PFSK-1 (cell line): ENCODE data around the gene SLC17A5.

ENCODE experiments used
- FOXP2 ChIP-seq: optimal IDR thresholded peaks from 2 replicates; pipeline ENCODE3; 2011; ENCODE audit warnings: borderline replicate concordance, control low read depth, inconsistent platforms; ENCODE audit not compliant: insufficient read depth; ENCODE audit errors: extremely low read length, extremely low read depth
- POLR2AphosphoS5 ChIP-seq: IDR thresholded peaks from 2 replicates; pipeline ENCODE4 v1.6.1; 2012; ENCODE audit warnings: low read depth, mild to moderate bottlenecking, control low read depth, low read length, moderate library complexity
- SIN3A ChIP-seq: IDR thresholded peaks from 2 replicates; pipeline ENCODE4 v1.6.1; 2012; ENCODE audit warnings: mild to moderate bottlenecking, low read length, moderate library complexity, borderline replicate concordance; ENCODE audit not compliant: insufficient read depth
- TAF1 ChIP-seq: IDR thresholded peaks from 2 replicates; pipeline ENCODE4 v1.6.1; 2012; ENCODE audit warnings: low read length, control low read depth, borderline replicate concordance; ENCODE audit not compliant: insufficient read depth
- TF ChIP-seq, protein P1 (sequence below), 2 experiments: IDR thresholded peaks; 2 replicates each; pipeline versions ENCODE4 v1.6.1 to v1.8.0; 2011 to 2012; ENCODE audit warnings: low read depth in 2 of 2, low read length in 2 of 2, control low read depth in 1 of 2, inconsistent platforms in 1 of 2, mild to moderate bottlenecking in 1 of 2, moderate library complexity in 1 of 2; ENCODE audit not compliant: insufficient read depth in 1 of 2

Gene SLC17A5

DNA sequence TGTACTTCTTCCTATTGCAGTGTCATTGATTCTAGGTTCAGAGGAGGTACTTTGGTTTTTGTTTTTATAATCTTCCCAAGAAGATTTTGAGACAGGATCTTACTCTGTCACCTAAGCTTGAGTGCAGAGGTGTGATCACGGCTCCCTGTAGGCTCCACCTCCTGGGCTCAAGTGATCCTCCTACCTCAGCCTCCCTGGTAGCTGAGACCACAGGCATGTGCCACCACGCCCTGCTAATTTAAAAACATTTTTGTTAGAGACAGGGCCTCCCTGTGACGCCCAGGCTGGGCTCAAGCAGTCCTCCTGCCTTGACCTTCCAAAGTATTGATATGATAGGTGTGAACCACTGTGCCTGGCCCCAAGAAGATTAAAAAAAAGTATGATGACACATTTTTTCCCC is 3.4 kb upstream of the SLC17A5 start:
- TF ChIP-seq POLR2AphosphoS5 (no peak), SIN3A (no peak), TAF1 (no peak), FOXP2 (no peak)
- TF ChIP-seq, protein P1, sequence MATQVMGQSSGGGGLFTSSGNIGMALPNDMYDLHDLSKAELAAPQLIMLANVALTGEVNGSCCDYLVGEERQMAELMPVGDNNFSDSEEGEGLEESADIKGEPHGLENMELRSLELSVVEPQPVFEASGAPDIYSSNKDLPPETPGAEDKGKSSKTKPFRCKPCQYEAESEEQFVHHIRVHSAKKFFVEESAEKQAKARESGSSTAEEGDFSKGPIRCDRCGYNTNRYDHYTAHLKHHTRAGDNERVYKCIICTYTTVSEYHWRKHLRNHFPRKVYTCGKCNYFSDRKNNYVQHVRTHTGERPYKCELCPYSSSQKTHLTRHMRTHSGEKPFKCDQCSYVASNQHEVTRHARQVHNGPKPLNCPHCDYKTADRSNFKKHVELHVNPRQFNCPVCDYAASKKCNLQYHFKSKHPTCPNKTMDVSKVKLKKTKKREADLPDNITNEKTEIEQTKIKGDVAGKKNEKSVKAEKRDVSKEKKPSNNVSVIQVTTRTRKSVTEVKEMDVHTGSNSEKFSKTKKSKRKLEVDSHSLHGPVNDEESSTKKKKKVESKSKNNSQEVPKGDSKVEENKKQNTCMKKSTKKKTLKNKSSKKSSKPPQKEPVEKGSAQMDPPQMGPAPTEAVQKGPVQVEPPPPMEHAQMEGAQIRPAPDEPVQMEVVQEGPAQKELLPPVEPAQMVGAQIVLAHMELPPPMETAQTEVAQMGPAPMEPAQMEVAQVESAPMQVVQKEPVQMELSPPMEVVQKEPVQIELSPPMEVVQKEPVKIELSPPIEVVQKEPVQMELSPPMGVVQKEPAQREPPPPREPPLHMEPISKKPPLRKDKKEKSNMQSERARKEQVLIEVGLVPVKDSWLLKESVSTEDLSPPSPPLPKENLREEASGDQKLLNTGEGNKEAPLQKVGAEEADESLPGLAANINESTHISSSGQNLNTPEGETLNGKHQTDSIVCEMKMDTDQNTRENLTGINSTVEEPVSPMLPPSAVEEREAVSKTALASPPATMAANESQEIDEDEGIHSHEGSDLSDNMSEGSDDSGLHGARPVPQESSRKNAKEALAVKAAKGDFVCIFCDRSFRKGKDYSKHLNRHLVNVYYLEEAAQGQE (IDR thresholded peaks at IDR 0.05; ENCODE audit: insufficient read depth in 1 of 2, low read depth in 2 of 2, low read length in 2 of 2): no peak

DNA sequence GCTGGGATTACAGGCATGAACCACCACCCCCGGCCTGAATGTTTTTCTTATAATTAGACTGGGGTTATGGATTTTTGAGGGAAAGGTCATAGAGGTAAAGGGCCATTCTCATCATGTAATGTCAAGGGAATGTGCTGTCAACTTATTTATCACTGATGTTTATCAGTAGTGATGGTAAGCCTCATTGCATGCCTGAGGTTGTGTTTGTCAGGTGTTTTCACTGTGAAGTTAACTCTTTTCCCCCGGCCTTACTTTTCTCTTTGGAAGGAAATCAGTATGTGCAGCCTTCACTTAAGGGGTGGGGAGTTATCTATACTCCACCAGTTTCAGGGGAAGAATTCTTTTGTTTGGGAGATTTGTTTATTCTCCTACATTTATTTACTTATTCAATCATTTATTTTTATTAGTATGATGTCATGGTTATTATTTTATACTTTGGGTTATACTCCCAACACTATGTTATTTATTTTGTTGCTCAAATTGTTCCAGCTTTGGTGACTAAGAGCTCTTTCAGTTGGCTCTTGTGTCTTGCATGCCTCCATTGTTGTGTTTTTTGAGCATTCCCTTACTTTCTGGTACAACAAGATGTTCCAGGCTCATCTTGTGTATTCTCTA is 2.8 kb upstream of the SLC17A5 start:
- TF ChIP-seq SIN3A: no peak
- TF ChIP-seq, protein P1 (IDR thresholded peaks at IDR 0.05; ENCODE audit: insufficient read depth in 1 of 2, low read depth in 2 of 2, low read length in 2 of 2): no peak
- TF ChIP-seq FOXP2: no peak
- TF ChIP-seq POLR2AphosphoS5: no peak
- no peak for TF ChIP-seq TAF1

DNA sequence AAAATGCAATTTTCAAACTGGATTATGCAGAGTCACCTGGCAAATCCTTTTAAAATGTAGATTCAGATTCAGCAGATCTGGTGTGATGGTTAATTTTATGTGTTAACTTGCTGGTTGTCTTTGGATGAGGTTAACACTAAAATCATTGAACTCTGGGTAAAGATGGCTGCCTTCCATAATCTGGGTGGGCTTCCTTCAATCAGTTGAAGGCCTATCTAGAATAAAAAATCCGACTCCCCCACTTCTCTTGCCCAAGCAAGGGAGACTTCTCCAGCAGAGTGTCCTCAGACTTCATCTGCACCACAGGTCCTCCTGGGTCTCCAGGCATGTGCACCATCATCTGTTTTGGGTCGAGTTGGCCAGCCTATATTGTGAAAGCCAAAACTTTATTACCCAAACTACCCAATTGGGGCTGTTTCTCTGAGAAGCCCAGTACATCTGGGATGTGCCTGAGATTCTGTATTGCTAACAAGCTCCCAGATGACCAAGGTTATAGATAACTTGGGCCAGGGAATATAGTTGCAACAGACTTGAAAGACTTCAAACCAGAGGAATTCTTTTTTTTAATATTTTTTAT is 1.6 kb upstream of the SLC17A5 start:
- TF ChIP-seq POLR2AphosphoS5: no peak
- TF ChIP-seq TAF1: no peak
- TF ChIP-seq SIN3A: no peak
- TF ChIP-seq, protein P1 (IDR thresholded peaks at IDR 0.05; ENCODE audit: insufficient read depth in 1 of 2, low read depth in 2 of 2, low read length in 2 of 2): no peak
- no peak for TF ChIP-seq FOXP2

DNA sequence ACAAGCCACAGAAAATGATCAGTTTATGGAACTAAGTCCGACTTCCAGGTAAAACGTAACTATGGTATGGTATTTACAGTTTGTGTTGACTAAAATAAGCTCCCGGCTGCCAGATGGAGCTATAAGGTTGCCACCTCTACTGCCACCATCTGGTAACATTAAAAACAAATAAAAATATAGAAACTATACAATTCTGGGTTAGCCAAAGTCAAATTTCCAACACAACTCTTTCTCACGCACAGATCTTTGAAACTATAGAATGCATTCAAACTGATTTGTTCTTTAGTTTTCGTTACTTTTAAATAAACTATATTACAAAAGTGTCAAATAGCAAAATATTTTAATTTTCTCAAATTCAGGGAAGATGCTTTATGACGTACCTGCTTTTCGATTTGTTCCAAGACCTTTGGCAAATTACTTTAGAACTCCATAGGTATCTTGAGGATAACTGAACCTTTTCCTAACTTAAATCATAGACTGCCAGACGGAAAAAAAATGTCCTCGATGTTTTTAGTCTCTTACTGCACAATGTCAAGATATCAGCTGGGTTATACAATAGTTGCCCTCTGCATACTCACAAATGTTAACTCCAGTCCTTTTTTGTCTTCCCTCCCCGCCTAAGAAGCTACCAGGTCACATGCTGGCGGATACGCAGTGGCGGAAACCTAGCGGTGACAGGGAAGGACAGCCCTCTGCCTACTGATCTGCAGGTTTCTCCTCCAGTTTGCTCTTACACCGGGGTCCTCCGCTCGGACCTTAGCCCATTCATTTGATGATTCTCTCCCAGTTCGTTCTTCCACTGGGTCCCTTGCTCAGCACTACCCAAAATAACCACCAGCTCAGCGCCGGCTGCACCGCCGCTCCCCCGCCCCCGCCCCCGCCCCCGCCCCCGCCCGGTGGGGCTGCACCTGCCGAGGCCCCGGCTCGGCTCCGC is 888 bp downstream of the SLC17A5 start:
- TF ChIP-seq FOXP2 (no peak), SIN3A (0 out of 2 replicates have a peak, but pooled peaks have one; percentile 22), TAF1 (no peak)
- TF ChIP-seq, protein P1 (IDR thresholded peaks at IDR 0.05; ENCODE audit: insufficient read depth in 1 of 2, low read depth in 2 of 2, low read length in 2 of 2): no peak
